Activated T-cell treated with anti-CD3 and anti-CD28 coated beads, Interleukin-2, amount 50 U/mL, for 4 hours (primary cell): ENCODE results near the gene DPYD. TPM values are rescaled to one million over a fixed set of nuclear protein-coding genes. Genes with fewer than 3 reads are reported as not detected.

Source experiments
- ATAC-seq, 2 donors: fragments of 200-7000 bp; cut with Tn5 transposase; one replicate each; pipeline ENCODE4 v1.10.0; 2021
- DNase-seq: peaks from one replicate; pipeline ENCODE4 v3.0.0-alpha.2; 2020
- H3K27me3 Mint-ChIP-seq: one replicate; pipeline ENCODE4 v1.8.0; 2021; ENCODE audit warnings: low read depth, mixed read lengths
- H3K36me3 Mint-ChIP-seq: one replicate; pipeline ENCODE4 v1.8.0; 2022; ENCODE audit warnings: mixed read lengths; ENCODE audit not compliant: insufficient read depth
- H3K4me1 Mint-ChIP-seq: one replicate; pipeline ENCODE4 v1.8.0; 2021; ENCODE audit warnings: low read depth, mixed read lengths
- H3K4me3 Mint-ChIP-seq: one replicate; pipeline ENCODE4 v1.8.0; 2021; ENCODE audit warnings: mild to moderate bottlenecking, moderate library complexity, mixed read lengths
- H3K9me3 Mint-ChIP-seq: one replicate; pipeline ENCODE4 v1.8.0; 2021; ENCODE audit warnings: mixed read lengths
- total RNA-seq, 3 donors: library from RNA; stranded (reverse); gene quantifications; one replicate each; pipeline ENCODE4 v1.2.1, GENCODE V29; 2021

Gene DPYD
- total RNA-seq, 3 donors from 2014 or later: 2.1 to 3.5 (median 2.8) TPM

DNA sequence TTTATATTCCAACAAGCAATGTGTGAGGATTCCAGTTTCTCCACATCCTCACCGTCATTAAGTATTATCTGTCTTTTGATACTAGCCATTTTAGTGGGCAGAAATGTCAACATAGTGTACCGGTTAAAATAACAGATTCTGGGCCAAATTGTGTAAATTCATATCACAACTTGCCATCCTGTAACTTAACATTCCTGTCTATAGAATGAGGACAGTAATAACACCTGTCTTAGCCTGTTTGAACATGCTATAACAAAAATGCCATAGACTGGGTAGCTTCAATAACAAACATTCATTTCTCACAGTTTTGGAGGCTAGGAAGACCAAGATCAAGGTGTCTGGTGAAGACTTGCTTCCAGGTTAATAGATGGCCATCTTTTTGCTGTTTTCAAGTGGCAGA is 708.2 kb downstream of the DPYD start:
- H3K9me3 Mint-ChIP-seq: no peaks in the 10 kb centered on the region

DNA sequence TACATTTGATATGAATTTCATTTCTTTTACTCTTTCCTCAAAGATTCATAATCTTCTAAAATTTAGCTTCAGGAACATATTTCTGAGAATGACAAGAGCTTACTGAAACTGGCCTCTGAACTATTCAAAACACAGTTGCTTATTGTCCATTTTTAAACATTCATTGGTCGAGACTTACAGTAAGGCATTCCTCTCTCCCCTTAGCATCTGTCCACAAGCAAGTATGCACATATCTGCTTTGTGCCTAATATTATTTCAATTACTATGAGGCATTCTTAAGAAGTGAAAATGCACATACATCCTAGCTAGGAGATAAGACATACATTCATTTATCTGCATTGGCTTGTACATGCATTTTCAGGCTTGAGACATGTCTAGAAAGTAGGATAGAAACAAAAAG is 710.5 kb downstream of the DPYD start:
- DNase-seq (no peak), ATAC-seq (no peak)
- Mint-ChIP-seq H3K9me3 (no peaks in the 10 kb centered on the region), H3K27me3 (no peaks in the 10 kb centered on the region), H3K36me3 (peaks cover 4% of the 10 kb centered on the region), H3K4me1 (no peaks in the 10 kb centered on the region), H3K4me3 (no peak overlapping the region)

More for the DNA sequence above, 708.2 kb downstream of the DPYD start:
- ATAC-seq: no peak
- Mint-ChIP-seq H3K4me1 (no peaks in the 10 kb centered on the region), H3K27me3 (no peaks in the 10 kb centered on the region), H3K4me3 (no peak overlapping the region), H3K36me3 (peaks cover 12% of the 10 kb centered on the region)
- no peak for DNase-seq

DNA sequence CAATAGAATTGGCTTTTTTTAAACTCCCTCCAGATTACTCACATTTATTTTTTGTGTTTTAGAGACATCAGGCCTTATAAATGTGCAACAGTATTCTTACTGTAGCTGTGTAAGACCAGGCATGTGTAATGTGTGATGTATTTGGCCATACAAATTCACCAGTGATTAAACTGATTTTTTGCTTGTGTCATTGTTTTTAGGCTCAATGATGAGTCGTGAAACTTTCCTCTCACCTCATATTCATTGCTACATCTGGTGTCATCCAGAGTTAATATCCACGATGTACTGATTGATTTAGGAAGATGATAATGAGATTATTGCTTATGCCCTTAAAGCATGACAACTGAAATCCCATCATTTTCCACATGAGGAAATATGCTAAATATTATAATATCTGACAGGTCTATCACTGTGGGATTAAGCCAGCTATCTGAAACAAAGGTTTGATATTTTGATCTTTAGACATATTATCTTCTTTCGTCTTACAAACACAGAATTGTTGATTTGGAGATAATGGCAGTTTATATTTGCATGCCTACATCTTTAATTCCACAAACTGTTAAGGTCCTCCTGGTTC is 711.4 kb downstream of the DPYD start:
- H3K4me3 Mint-ChIP-seq: no peak overlapping the region
- H3K9me3 Mint-ChIP-seq: no peaks in the 10 kb centered on the region
- ATAC-seq (no peak), DNase-seq (no peak)
- no peaks in the 10 kb centered on the region for H3K4me1 Mint-ChIP-seq
- peaks cover 4% of the 10 kb centered on the region for H3K36me3 Mint-ChIP-seq
- H3K27me3 Mint-ChIP-seq: no peaks in the 10 kb centered on the region

DNA sequence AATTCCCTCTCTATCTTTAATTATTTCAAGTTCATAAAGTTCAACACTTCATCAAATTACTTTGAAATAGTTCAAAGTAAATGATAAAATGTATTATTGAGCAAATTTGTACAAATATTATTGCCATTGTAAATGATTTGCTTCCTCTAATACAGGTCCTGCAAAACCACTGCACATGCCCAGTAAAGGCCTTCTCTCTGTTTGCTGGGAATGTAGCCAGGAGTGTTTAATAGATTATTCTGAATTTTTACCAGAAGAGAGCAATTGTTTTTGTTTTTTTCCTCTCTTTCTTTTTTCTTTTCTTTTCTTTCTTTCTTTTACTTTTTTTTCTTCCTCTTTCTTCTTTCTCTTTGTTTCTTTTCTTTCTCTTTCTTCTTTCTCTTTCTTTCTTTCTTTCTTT is 713.0 kb downstream of the DPYD start:
- no peak overlapping the region for H3K4me3 Mint-ChIP-seq
- peaks cover 3% of the 10 kb centered on the region for H3K36me3 Mint-ChIP-seq
- H3K9me3 Mint-ChIP-seq: no peaks in the 10 kb centered on the region
- no peaks in the 10 kb centered on the region for H3K27me3 Mint-ChIP-seq
- ATAC-seq (no peak), DNase-seq (no peak)
- H3K4me1 Mint-ChIP-seq: no peaks in the 10 kb centered on the region

DNA sequence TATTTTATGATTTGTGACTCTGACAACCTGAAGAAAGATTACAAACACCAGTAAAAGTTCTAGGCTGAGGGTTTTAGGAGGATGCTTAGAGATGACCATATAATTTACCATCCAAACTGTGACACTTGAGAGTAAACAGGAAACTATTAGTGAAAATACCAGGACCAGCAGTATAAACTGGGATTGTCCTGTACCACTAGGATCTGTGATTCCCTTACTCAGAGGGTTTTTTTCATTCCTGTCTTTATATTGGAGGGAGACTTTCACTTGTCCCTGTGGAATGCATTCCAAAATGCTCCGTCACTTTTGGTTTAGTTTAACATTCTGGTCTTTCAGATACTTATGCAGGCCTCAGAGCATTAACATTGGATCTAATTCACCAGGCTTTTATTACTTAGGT is 716.4 kb downstream of the DPYD start:
- Mint-ChIP-seq H3K4me1 (no peaks in the 10 kb centered on the region), H3K4me3 (no peak overlapping the region), H3K9me3 (no peaks in the 10 kb centered on the region), H3K36me3 (peaks cover 3% of the 10 kb centered on the region), H3K27me3 (no peaks in the 10 kb centered on the region)
- no peak for DNase-seq
- ATAC-seq: no peak

DNA sequence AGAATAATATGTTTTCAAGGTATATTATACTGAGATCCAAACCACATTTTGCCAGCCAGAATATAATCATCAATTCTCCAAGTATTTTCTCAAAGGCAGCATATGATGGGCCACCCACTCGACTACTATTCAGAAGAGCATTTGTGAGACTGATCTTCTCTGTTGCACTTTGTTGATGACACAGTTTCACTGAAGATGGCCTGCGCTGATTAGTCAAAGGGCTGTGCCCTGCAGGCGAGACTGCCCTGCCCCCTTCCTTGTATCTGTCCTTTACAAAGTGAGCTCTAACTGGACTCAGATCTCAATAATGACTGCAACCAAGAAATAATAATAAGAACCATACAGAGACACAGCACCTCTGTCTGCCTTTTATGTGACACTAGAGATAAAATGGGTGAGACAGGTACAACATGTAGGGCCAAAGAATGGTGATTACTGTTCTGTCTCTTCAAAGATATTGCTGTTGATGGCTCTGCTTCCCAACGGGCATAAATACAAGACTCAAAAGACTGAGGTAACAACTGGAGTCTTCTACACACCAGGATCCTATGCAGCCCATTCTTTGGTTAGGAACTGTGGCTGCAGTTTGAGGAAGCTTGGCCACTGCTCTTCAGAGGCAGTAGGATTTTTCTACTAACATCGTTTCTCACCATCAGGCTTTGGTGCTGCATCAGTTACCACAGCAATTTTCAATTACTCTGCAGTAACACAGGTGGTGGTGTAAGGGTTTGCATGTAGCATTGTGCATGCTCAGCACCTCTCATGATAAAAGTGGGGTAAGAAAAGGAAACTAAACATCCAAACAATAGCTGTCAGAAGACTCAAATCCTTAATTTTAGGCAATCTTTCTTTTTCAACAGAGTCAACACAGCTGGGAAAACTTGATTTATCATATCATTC is 718.1 kb downstream of the DPYD start:
- Mint-ChIP-seq H3K4me1 (no peaks in the 10 kb centered on the region), H3K4me3 (no peak overlapping the region), H3K9me3 (no peaks in the 10 kb centered on the region), H3K27me3 (no peaks in the 10 kb centered on the region), H3K36me3 (no peaks in the 10 kb centered on the region)
- ATAC-seq (no peak), DNase-seq (no peak)

DNA sequence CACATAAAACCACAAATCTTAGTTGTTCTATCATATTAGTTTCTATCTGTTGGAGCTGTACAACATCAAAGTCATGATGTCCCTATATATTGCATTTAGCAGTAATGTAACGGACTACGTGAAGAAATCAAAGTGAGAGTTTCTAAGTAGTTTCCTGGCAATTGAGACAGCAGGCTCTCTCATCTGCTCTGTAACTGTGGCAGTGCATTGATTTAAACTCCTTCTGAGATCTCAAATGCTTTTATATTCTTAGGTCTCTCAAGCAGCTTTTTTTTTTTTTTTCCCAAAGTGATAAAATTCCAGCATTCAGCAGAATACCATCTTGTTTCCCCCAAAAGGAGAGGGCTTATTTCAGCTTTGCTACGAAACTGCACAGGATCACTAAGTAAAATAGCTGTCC is 719.2 kb downstream of the DPYD start:
- DNase-seq (no peak), ATAC-seq (no peak)
- Mint-ChIP-seq H3K4me1 (no peaks in the 10 kb centered on the region), H3K36me3 (no peaks in the 10 kb centered on the region), H3K27me3 (no peaks in the 10 kb centered on the region), H3K4me3 (no peak overlapping the region), H3K9me3 (no peaks in the 10 kb centered on the region)

DNA sequence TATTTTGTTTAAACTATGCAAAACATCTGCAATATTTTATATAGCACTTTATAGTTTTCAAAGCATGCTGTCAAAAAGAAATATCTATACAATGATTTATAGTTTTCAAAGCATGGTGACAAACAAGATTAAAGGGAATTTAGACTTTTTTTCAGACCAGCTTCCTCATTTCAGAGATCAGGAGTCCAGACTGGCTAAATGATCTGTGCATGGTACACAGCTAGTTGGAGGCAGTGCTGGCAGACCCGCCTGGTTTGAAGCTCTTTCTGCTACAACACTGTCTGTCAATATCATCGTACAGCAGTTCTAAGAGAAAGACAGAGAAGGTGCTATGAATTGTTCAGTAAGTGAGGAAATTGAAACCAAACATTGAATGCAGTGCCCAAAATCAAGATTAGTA is 720.2 kb downstream of the DPYD start:
- H3K4me3 Mint-ChIP-seq: no peak overlapping the region
- no peaks in the 10 kb centered on the region for H3K27me3 Mint-ChIP-seq
- ATAC-seq (no peak), DNase-seq (no peak)
- H3K4me1 Mint-ChIP-seq: no peaks in the 10 kb centered on the region
- peaks cover 3% of the 10 kb centered on the region for H3K36me3 Mint-ChIP-seq
- H3K9me3 Mint-ChIP-seq: no peaks in the 10 kb centered on the region

DNA sequence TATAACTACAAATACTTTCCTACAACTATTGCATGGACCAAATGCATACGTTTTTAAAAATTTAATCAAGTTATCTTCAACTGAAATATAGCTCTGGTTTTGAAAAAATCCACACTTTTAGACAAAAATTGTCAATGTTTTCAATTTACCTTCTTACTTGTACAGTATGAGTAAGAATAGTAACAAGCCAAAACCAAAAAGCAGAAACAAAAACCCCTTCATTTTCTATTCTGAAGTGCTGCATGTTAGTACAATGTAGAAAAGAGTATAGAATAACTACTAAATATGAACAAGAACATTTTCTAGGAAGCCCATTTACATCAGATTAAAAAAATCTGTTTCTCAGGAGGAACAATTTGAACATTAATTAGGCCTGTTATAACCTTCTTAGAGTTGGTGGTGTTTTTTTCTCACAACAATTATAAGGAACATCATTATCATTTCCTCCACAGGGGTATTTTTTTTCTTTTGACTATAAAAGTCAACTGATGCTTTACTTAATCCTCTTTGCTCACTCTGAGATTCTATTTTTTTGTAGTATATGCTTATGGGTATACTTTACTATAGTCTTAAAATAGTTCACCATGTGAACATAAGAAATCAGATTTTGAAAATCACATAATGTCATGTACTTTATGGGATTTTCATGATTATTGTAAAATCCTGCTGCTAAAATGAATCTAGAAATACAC is 723.9 kb downstream of the DPYD start:
- Mint-ChIP-seq H3K4me1 (no peaks in the 10 kb centered on the region), H3K36me3 (peaks cover 17% of the 10 kb centered on the region), H3K4me3 (no peak overlapping the region), H3K27me3 (no peaks in the 10 kb centered on the region), H3K9me3 (no peaks in the 10 kb centered on the region)
- DNase-seq (no peak), ATAC-seq (no peak)

DNA sequence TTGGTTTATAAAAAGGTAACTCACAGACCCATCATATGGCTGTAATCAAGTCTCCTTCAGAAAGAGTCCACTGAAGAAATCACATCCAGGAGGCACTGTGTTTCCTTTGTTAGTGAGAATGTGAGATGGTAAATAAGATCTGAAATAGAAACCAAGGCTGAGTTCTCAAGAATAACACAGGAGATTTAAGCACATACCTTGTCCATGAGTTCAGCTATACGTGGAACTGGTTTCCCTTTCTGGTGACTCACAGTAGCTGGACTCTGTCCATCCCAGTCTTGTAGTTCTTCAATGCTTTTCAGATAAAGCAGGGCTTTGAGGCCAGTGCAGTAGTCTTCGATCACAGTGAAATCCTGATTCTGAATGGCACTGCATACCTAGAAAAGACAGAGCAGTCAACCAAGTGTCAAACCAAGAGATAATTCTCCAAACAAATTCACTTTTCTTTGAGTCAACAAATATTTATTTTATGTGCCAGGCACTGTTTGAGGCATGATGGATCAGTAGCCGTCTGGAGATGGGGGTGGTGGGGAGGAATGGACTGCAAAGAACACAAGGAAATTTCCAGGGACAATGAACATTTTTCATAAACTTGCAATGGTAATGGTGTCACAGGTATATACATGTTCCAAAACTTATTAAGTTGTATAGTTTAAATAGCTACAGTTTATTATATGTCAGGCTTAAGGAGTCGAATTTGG is 727.8 kb downstream of the DPYD start:
- H3K36me3 Mint-ChIP-seq: peaks cover 40% of the 10 kb centered on the region
- no peak for DNase-seq
- no peak overlapping the region for H3K4me3 Mint-ChIP-seq
- no peaks in the 10 kb centered on the region for H3K4me1 Mint-ChIP-seq
- H3K9me3 Mint-ChIP-seq: no peaks in the 10 kb centered on the region
- ATAC-seq: no peak
- H3K27me3 Mint-ChIP-seq: no peaks in the 10 kb centered on the region

DNA sequence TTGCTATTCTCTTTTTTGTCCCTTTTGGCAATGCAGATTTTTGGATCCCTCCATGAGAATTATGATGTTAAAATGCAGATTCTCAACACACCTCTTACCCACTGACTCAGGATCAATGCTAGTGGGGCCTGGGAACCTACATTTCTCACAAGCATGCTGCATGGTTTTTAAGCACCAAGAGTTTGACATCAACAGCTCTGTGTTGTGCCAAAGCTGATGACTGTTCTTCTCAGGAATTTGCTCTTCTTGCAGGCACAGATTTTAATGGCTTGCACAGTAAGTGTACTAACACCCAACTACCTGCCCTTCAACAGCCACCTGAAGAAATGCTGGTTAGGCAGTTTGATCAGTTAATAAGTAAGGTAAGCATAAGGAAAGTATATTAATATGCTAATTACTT is 730.5 kb downstream of the DPYD start:
- no peaks in the 10 kb centered on the region for H3K27me3 Mint-ChIP-seq
- no peaks in the 10 kb centered on the region for H3K4me1 Mint-ChIP-seq
- DNase-seq (no peak), ATAC-seq (no peak)
- H3K4me3 Mint-ChIP-seq: no peak overlapping the region
- H3K36me3 Mint-ChIP-seq: peaks cover 44% of the 10 kb centered on the region
- no peaks in the 10 kb centered on the region for H3K9me3 Mint-ChIP-seq

DNA sequence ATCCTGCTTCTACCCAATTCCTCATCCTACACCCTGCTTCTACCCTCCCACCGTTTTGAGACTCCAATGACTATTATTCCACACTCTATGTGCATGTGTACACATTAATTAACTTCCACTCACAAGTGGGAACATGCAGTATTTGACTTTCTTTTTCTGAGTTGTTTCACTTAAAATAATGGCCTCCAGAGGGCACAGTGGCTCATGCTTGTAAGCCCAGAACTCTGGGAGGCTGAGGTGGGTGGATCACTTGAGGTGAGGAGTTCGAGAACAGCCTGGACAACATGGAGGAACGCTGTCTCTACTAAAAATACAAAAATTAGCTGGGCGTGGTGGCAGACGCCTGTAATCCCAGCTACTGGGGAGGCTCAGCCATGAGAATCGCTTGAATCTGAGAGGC is 734.5 kb downstream of the DPYD start:
- peaks cover 42% of the 10 kb centered on the region for H3K36me3 Mint-ChIP-seq
- no peaks in the 10 kb centered on the region for H3K27me3 Mint-ChIP-seq
- H3K9me3 Mint-ChIP-seq: no peaks in the 10 kb centered on the region
- no peak overlapping the region for H3K4me3 Mint-ChIP-seq
- no peaks in the 10 kb centered on the region for H3K4me1 Mint-ChIP-seq
- ATAC-seq (no peak), DNase-seq (no peak)

DNA sequence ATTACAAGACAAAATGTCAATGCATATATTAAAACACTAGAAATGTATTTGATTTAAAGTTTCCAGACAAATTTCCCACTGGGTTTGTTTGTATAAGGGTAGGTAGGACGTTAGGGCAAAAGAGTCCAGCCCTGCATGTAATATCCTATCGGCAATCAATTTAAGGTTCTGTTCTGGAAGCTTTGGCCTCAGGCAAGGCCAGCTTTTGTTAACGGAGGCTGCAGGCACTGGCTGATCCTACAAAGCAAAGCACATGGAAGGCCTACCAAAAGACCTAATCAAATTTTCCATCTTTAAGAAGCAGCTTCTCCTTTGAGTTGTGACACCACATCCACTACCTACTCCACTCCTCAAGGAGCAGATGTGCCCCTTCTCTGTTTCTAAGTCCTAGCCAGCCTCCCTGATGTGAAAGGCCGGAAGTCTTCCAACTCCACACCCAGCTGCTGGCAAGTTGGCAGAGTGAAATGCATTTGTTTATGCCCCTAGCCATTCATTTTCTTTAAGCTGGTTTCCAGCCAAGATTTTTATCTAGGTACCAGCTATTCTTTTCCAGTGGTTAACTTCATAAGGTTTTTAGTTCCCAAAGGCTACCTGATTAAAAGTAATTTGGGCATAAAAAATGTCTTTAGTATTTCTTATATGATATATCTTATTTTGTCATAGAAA is 746.7 kb downstream of the DPYD start:
- ATAC-seq: no peak
- peaks cover 20% of the 10 kb centered on the region for H3K36me3 Mint-ChIP-seq
- no peaks in the 10 kb centered on the region for H3K4me1 Mint-ChIP-seq
- H3K9me3 Mint-ChIP-seq: no peaks in the 10 kb centered on the region
- no peak overlapping the region for H3K4me3 Mint-ChIP-seq
- no peaks in the 10 kb centered on the region for H3K27me3 Mint-ChIP-seq
- no peak for DNase-seq

DNA sequence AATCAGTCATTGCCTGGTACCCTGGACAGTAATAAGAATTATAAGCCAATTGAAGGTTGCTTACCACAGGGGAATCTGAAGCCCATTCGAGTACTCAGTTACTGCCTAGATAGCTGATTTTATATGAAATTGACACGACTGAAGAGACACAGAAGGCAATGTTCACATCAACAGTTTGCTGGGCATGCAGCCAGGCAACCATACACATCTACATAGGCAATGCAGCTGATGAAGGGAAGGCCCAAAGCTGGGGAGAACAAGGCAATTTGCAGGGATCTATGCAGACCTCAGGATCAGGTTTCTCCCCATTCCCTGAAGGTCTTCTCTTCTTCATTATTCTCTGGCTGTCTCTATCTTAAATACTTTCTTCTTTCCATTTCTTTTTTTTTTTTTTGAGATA is 750.5 kb downstream of the DPYD start:
- no peak for ATAC-seq
- Mint-ChIP-seq H3K9me3 (peaks cover 4% of the 10 kb centered on the region), H3K4me1 (no peaks in the 10 kb centered on the region), H3K27me3 (no peaks in the 10 kb centered on the region), H3K36me3 (peaks cover 20% of the 10 kb centered on the region), H3K4me3 (no peak overlapping the region)
- no peak for DNase-seq
